GM08714 (cell line): Measurements from ENCODE around the gene KLHL35.

Source experiments
- H3K4me3 ChIP-seq: fragments of 200-500 bp; sonication (Bioruptor generic); 2 replicates; pipeline ENCODE4 v1.5.1; 2014; ENCODE audit warnings: mild to moderate bottlenecking, low read length, inconsistent platforms
- ZNF274 ChIP-seq: IDR thresholded peaks from 2 replicates; pipeline ENCODE4 v1.6.1; 2012; ENCODE audit warnings: mild to moderate bottlenecking, low read depth, low read length

KLHL35 gene

DNA sequence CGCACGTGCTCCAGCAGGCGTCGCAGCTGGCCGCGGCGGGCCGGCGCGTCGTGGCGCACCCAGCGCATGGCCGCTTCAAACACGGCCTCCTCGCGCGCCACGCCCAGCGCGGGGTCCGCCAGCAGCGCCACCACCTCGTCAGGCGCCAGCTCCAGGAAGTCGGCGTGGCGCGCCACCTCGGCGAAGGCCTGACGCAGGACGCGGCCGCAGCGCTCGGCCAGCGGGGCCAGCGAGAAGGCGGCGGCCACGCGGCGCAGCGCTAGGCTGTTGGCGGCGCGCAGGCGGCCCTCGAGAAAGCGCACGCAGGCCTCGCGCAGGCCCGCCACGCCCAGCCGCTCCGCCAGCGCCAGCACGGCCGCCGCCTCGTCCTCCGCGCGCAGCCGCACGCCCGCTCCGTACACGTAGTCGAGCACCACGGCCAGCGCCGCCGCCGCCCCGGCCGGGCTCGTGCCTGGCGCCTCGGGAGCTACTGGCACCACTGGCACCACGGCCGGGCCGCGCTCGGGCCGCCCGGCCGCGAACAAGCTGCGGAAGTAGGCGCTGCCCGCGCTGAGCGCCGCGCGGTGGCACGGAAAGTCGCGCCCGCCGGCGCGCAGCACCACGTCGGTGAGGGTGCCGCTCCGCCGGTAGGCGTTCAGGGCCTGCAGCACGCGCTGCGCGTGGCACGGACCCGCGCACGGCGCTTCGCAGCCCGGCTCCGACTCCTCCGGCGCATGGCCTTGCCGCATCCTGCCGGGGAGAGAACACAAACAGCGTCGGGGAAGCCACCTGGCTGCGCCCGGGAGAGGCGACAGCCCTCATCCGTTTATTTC, 2.9 kb downstream of the KLHL35 start:
- TF ChIP-seq ZNF274 = no peak
- peak overlapping the region; percentile 55; the same call in 1 of the 2 replicates for H3K4me3 ChIP-seq

DNA sequence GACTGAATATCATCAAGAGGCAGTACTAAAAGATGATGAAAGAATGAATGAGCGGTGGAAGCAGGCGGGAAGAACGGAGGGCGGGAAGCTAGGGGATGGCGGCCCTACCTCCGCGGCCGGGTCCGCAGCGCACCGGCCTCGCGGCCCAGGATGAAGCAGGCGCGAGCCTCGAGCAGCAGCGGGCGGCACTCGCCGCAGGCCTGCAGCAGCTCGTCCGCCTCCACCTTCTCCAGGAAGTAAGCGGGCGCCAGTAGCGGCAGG, 3.4 kb downstream of the KLHL35 start:
- TF ChIP-seq ZNF274 = no peak
- H3K4me3 ChIP-seq = no peak overlapping the region; the same call in 1 of the 2 replicates

- no peak for TF ChIP-seq ZNF274
- H3K4me3 ChIP-seq = no peak overlapping the region; the same call in 1 of the 2 replicates
These were observed 3.9 kb downstream of the KLHL35 start for GRCh38 chr11:75428989-75429640.

GRCh38 chr11:75428281-75428724, 4.7 kb downstream of the KLHL35 start:
- no peak for TF ChIP-seq ZNF274
- H3K4me3 ChIP-seq = peak overlapping the region; percentile 9; the same call in 1 of the 2 replicates

GRCh38 chr11:75427181-75427580, 5.8 kb downstream of the KLHL35 start:
- no peak overlapping the region for H3K4me3 ChIP-seq
- TF ChIP-seq ZNF274 = no peak

GRCh38 chr11:75426720-75427086, 6.3 kb downstream of the KLHL35 start:
- no peak for TF ChIP-seq ZNF274
- no peak overlapping the region for H3K4me3 ChIP-seq

DNA sequence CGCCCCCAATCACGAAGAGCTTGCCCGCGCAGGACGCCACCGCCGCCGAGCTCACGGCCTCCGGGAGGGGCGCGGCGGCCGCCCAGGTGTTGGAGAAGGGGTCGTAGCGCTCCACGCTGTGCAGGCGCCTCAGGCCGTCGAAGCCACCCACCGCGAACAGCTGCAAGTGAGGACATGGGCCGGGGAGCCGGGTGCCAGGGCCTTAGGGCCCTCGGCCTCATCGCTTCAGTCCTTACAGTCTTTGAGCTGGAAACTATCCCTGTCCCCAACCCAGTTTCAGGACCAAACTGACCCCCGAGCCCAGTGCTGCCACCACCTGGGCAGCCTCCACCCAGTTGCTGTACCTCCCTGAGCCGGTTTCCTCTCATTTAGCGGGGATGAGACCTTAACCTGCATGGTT, 7.6 kb downstream of the KLHL35 start:
- no peak overlapping the region for H3K4me3 ChIP-seq
- no peak for TF ChIP-seq ZNF274

GRCh38 chr11:75424396-75424795, 8.6 kb downstream of the KLHL35 start:
- no peak overlapping the region for H3K4me3 ChIP-seq
- TF ChIP-seq ZNF274 = no peak

- no peak for TF ChIP-seq ZNF274
- no peak overlapping the region for H3K4me3 ChIP-seq
These were observed 9.3 kb downstream of the KLHL35 start for GRCh38 chr11:75423721-75424120.

DNA sequence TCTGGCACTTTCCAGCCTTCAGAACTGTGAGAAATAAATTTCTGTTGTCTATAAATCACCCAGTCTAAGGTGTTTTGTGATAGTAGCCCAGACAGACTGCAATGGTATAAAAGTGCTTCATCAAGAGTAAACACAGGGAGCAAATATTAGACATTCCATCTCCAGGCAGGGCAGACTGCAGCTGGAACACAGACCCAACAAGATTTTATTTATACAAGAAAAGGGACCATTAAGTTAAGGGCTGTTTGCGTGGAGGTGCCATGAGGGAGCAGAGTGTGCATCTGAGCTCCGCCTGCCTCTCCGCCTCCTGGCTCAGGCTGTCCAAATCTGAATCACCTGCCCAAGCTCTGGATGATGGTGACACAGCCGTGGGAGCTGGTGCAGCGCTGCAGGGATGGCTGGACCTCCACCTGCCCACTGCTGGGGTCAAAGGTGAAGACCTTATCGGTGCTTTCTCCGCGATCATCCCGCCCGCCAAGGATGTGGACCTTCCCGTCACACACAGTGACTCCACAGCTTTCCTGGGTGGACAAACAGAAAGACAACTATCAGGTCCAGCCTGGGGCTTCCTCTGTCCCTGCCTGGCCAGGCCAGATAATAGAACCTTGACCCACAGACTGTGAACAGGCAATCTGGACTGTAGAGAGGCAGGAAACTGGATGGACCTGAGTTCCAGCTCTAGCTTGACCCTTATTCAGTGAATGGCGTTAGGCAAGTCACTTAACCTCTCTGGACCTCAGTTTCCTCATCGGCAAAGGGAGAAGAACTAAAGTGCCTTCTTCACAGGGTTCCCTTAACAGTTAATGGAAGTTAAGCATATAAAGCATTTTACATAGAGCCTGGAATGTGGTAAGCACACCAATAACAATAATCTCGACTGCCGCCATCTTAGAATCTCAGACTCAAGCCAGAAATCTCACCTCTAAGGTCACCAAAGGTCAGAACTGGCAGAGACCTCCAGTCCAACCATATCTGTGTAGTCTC, 10.5 kb downstream of the KLHL35 start:
- no peak for TF ChIP-seq ZNF274
- H3K4me3 ChIP-seq = no peak overlapping the region

GRCh38 chr11:75421902-75422247, 11.1 kb downstream of the KLHL35 start:
- TF ChIP-seq ZNF274 = no peak
- no peak overlapping the region for H3K4me3 ChIP-seq

- H3K4me3 ChIP-seq = no peak overlapping the region
- TF ChIP-seq ZNF274 = no peak
These were observed 11.9 kb downstream of the KLHL35 start for GRCh38 chr11:75421035-75421602.

- H3K4me3 ChIP-seq = no peak overlapping the region
- TF ChIP-seq ZNF274 = no peak
These were observed 12.6 kb downstream of the KLHL35 start for GRCh38 chr11:75420224-75421034.
